Left renal cortex interstitium (tissue), 4 donors: ENCODE measurements around the gene DPYD. TPM values are rescaled to one million over a fixed set of nuclear protein-coding genes. Genes with fewer than 3 reads are reported as not detected.

Experiments
- DNase-seq, 4 donors: peaks; one replicate each; pipeline ENCODE4 v3.0.0-alpha.2; 2013; ENCODE audit warnings: low read depth in 4 of 4, low spot score in 2 of 4, missing footprints in 1 of 4
- polyA plus RNA-seq, 4 donors: library from polyadenylated mRNA; unstranded; fragments of 120-200 nt; gene quantifications; one replicate each; pipeline ENCODE4 v1.2.1, GENCODE V29; 2013; ENCODE audit not compliant: insufficient read length in 4 of 4

The DPYD gene
- 10 to 100 TPM; 10.9 to 14.9 (median 12.9) TPM for polyA plus RNA-seq

DNA sequence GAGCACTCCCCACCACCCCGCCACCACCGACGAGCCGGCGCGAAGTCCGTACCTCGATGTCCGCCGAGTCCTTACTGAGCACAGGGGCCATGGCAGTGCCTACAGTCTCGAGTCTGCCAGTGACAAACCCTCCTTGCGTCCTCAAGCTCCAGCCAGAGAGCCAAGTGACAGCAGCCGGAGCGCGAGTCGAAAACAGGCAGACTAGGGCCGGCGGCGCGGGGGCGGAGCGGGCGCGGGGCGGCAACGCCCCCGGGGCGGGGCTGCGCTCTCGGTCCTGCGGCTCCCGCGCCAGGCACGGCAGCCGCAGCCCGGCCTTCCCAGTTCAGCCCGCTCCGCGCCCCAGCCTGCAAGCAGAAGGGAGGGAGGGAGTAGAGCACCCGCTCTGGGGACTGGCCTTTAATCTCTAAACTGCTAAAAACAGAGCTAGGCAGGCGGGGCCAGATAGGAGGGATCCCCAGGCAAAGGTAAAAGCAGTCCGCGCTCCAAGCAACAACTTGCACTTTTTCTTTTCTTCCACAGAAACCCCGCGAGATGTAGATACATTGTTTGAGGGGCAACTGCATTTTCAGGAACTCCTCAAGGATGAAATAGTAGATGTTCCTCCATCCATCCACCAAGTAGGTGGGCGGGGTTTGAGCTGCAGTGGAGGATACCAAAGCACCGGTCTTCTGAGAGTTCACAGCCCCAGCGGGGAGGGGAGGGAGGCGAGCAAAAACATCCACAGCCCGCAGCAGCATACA is at the start of gene DPYD:
Gene DPYD, minus strand, starts transcription at position 203 of the 740 bp plus-strand sequence. Its CDS starts 112 bp downstream, at position 91.
- peak; percentile 51 to 78 (median 67) for DNase-seq

GRCh38 chr1:97960470-97960869 is 39.6 kb upstream of the DPYD start:
- DNase-seq, result no peak

- no peak for DNase-seq
Measured at GRCh38 chr1:97947695-97948094, 26.9 kb upstream of the DPYD start.

DNA sequence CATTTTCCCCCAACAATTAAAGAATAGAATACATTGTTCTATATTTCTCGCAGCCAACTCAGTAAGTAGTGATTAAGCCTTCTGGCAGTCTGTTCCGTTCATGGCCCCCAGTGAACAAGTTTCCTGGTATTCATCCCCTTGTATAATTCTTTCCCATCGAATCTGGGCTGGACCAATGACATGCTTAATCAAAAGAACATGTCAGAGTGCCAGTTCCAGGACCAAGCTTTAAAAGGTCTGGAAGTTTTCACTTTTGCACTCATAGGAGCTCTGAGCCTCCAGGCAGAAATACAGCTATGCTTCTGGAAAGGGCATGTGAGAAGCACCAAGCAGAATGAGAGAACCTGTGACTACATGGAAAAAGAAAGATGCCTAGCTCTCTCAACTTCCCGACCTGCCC is 22.5 kb upstream of the DPYD start:
- DNase-seq, result no peak

DNA sequence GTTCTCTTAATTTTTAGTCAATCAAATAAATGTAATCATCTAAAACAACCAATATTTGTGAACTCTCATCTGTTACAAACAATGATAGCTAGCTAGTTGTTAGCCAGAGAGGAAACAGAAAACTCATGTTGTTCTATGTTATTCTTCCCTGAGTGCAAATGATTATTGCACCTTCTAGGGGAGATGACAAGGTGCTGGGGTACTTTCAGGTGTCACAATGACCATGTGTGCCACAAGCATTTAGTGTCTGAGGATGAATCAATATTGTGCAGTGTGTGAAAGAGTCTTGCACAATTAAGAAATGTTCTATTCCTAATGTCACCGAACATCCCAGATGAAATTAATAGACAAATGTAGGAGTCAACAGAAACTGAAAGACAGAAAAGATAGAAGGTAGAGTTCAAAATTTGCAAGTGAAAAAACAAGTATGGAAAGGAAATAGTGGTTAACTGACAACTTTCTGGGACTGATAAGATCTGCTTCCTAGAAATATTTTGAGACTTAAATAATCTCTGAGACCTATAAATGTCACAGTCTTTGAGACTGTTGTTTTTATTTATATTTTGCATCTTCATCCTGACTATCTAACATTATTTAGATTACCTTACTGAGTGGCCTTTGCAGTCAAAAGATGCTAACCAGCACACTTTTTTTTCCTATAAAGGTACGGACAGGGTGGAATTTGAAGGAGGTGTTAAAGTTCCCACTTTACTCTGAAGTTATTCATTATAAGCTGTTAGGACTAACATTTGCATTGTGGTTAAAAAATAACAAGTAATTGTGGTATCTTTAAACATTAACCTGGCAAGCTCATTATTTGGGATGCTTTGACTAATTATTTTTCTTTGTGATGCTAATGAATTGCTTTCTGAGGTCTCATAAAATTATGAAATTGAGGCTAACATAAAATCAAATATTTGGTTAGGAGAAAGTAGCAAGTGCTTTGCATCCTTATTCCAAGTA is 21.6 kb upstream of the DPYD start:
- DNase-seq, result no peak

- DNase-seq, result no peak
Measured at GRCh38 chr1:97938285-97938642, 17.4 kb upstream of the DPYD start.

DNA sequence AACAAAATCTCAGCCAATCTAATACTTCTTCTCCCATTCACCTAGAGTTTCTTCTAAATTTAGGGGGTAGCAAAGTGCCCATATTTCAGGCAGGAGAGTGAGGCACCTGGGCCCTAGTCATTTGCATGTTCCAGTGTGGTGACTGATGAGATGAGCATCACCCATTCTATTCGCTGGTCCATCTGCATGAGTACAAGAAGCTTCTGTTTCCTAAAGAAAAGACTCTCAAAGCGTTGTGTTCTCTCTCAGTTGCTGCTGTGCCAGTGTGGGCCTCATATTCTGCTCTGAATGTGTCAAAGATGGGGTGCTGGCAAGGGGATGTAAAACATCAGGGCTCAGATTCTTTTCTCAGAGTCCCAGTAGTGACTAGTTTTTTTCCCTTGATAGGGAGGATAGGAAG is 16.1 kb upstream of the DPYD start:
- DNase-seq, result no peak

DNA sequence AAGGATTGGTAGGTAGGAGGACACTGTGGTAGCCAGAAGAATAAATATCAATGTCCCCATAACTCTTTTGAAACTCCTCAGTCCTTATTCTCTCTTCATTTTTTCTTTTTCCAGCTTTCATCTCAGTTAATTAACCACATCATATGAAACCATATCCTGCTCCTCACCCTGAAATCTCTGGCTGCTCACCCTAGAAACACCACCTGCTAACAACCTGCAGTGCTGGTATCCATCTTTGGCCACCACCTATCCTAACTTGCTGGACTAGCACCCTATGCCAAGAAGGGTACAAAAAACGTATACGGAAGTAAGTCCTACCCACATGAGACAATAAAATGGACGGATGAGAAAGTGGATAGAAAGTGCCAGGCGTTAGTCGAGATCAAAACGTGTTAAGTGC is 13.7 kb upstream of the DPYD start:
- no peak for DNase-seq

DNA sequence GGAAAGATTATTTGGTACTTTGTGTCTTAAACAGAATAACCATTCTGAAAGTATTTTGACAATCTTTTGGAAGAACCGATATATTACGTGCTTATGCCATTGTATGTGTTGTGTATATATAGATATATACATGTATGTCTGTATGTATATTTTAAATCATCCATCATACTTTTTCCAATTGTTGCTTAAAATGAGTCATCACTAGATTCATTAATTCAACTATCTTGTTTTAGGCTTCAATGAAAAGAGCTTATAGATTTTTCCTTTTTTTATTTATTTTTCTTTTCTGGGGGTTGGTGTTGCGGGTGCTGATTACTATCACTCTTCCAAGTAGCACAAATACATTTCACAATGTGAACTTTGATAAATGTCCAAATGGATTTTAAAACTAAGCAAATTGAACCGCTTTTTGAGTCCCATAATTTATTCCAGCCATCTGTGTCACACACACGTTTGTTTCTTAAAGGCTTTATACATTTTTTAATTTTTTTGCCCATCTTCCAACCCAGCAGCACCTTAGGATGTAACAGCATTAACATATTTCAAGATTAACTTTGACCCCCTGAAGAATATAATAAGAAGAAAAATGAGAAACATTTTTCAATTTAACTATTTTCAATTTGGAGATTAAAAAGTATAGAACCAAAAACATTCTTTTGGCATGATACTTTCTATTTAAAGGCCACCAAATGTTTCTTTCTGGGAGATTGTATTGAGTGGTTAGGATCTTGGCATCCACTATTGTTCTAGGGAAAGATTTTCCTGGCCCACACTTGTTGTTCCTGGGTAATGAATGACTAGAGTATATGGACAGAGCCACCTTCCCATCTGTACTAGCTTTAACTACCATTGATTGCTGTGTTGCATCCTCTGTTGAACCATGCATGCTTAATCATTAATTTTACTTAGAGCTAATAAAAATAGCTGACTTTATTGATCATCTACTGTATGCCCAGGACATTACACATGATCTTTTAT is 9.3 kb upstream of the DPYD start:
- no peak for DNase-seq

DNA sequence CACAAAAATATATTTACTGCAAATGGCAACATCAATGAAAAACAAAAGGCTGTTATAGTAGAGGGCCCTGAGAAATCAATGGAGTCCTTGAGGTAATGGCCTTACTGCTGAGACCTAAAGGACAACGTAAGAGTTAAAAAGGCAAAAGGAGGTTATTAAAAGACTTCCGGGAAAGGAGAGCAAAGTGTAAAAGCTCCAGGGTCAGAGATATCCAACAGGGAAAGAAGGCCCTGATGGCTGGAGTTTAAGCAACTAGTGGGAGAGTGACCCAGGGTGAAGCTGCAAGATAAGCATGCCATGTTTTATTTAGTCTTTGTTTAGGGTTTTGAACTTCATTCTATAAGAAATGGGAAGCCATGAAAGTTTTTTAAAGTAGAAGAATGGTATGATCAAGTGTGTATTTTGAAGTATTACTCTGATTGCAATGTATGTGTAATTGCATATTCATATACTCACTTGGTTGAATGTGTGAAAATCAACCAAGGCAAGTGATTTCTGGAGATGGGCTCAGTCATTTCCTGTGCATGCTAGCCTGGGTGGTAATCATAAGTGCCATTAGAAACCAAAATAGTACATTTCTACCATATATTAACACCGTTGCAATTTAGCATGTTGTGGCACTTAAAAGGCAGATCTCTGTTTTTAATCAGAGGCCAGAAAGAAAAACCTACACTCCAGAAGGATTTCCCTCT is 5.3 kb upstream of the DPYD start:
- DNase-seq, result no peak

DNA sequence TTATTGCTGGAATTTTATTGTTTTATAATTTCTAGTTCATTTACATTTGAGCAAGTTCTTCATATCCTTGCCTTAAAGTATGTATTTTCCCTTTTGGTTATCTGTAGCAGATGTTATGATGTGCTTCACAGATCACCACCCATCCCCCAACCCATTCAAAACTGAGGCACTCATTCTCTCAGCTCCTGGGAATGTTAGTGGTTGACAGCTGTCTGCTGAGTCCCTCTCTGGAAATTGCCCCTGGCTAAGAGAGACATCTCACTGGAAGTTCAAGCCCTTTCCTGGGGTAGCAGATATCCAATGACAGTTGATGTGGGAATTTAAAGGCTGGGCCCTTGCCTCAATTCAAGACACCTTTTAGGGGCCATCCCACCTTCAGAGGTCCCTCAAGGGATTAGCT is 4.3 kb upstream of the DPYD start:
- no peak for DNase-seq

GRCh38 chr1:97923811-97924210 is 3.0 kb upstream of the DPYD start:
- no peak for DNase-seq

DNA sequence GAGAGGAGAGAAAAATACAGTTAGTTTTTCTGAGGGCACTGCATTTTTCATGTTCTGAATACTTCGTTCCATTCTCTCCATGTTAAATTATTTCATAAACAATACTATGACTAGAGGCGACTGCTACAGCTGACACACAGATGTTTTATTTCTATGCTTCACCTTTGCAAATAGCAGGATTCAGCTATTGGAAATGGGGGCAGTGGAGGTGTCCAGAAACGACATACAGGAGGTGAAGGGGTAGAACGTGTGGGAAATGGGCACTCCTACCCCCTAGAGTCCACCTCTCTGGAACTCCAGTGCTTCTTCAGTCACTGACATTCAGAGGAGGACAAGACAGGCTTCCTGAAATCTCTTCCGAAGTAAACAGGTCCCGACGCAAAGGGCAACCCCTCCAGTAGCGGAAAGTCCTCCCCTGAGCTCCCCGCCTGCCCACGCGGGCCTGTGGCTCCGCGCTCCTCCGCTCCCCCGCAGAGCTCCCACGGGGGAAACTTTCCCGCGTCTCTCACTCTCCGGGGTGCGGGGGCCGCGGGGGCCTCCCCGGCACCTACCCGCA is 480 bp downstream of the DPYD start:
- peak in 2 of 4 donors; percentile 7 to 15 for DNase-seq

- no peak for DNase-seq
Measured at GRCh38 chr1:97919585-97920261, 1.1 kb downstream of the DPYD start.

- DNase-seq, result no peak
Measured at GRCh38 chr1:97918961-97919360, 1.9 kb downstream of the DPYD start.

DNA sequence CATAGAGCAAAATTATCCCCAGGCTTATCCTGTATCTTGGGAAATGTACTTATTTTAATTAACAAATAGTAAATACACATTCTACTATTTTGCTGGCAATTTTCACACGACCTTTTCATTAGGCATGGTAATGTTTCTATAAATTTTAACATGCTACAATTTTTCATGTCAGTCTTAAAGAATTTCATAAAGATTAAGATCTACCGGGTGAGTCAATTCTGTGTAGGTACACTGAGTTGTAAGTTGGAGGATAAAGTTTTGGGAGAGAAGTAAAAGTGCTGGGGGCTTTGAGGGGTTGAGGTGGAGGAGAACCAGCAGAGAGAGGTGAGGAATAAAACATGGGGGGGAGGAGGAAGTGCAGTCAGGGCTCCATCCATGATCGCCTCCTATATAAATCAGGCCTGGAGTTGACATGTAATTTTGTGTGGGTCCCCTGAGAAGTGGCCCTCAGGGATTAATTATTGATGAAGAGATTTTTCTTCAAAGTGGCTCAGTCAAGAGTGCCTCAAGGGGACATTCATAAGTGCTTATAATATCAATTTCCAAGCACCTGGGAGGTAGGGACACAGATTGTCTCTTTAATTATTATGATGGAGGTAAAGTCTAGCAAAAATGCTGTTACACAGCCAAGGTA is 7.2 kb downstream of the DPYD start:
- no peak for DNase-seq

- DNase-seq, result no peak
Measured at GRCh38 chr1:97911266-97912215, 9.3 kb downstream of the DPYD start.
